Measurements from ENCODE around the gene RP2.

DNA sequence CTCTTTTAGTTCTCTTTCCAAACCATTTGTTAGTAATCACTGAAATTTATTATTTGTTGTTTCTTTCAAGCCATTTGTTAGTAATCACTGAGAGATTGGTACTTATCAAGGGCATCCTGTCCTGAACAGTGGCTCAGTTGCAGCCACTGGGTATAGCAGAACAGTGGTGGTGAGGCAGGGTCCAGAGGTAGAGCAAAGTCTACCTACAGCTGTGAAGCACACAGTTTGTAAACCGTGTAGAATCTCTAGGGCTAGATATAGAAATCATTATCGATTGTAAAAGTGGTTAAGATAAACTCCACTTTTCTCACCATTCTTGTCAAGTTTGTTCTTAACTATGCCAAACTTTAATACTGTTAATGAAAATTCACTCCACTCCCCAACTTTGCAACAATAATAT is 79.4 kb downstream of the RP2 start:
- TF ChIP-seq, protein P1, sequence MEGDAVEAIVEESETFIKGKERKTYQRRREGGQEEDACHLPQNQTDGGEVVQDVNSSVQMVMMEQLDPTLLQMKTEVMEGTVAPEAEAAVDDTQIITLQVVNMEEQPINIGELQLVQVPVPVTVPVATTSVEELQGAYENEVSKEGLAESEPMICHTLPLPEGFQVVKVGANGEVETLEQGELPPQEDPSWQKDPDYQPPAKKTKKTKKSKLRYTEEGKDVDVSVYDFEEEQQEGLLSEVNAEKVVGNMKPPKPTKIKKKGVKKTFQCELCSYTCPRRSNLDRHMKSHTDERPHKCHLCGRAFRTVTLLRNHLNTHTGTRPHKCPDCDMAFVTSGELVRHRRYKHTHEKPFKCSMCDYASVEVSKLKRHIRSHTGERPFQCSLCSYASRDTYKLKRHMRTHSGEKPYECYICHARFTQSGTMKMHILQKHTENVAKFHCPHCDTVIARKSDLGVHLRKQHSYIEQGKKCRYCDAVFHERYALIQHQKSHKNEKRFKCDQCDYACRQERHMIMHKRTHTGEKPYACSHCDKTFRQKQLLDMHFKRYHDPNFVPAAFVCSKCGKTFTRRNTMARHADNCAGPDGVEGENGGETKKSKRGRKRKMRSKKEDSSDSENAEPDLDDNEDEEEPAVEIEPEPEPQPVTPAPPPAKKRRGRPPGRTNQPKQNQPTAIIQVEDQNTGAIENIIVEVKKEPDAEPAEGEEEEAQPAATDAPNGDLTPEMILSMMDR (IDR thresholded peaks at IDR 0.05), result no peak
- no peak for TF ChIP-seq EP300 (IDR thresholded peaks at IDR 0.05)

Measured in tibial nerve (tissue), 4 donors.